HEK293T (cell line): ENCODE data around the gene CMKLR1.

Source experiments
- CTCF ChIA-PET: fragments of 350-600 bp; formaldehyde crosslinking; extraction: SDS; loops from one replicate; lab custom pipeline; 2021; ENCODE audit warnings: antibody characterized with exemption, inconsistent platforms; lab: Yijun Ruan, JAX
- POLR2A ChIA-PET: fragments of 350-600 bp; formaldehyde crosslinking; extraction: SDS; loops from one replicate; lab custom pipeline; 2020; ENCODE audit warnings: antibody characterized with exemption, inconsistent platforms; lab: Yijun Ruan, JAX
- DNase-seq: peaks from one replicate; pipeline ENCODE4 v3.0.0; 2012; ENCODE audit warnings: mixed read lengths; ENCODE audit errors: extremely low spot score
- ARNT ChIP-seq: fragments of 450-650 bp; IDR thresholded peaks from 2 replicates; pipeline ENCODE4 v1.6.1; 2017; ENCODE audit warnings: mild to moderate bottlenecking
- BHLHE40 ChIP-seq: fragments of 450-650 bp; IDR thresholded peaks from 2 replicates; pipeline ENCODE4 v1.6.1; 2016; ENCODE audit warnings: mild to moderate bottlenecking, moderate library complexity, borderline replicate concordance
- CTBP1 ChIP-seq: fragments of 450-650 bp; IDR thresholded peaks from 2 replicates; pipeline ENCODE4 v1.6.1; 2016; ENCODE audit warnings: borderline replicate concordance
- ELF4 ChIP-seq: fragments of 450-650 bp; IDR thresholded peaks from 2 replicates; pipeline ENCODE4 v1.6.1; 2017; ENCODE audit warnings: antibody characterized with exemption
- FOXA1 ChIP-seq: fragments of 450-650 bp; IDR thresholded peaks from 2 replicates; pipeline ENCODE4 v1.6.1; 2016; ENCODE audit warnings: mild to moderate bottlenecking
- FOXK2 ChIP-seq: fragments of 450-650 bp; IDR thresholded peaks from 2 replicates; pipeline ENCODE4 v1.6.1; 2016; ENCODE audit warnings: mild to moderate bottlenecking
- FOXM1 ChIP-seq: fragments of 450-650 bp; IDR thresholded peaks from 2 replicates; pipeline ENCODE4 v1.6.1; 2017; ENCODE audit warnings: mild to moderate bottlenecking, borderline replicate concordance
- HDGF ChIP-seq: fragments of 450-650 bp; IDR thresholded peaks from 2 replicates; pipeline ENCODE4 v1.6.1; 2017; ENCODE audit warnings: antibody characterized with exemption, borderline replicate concordance
- L3MBTL2 ChIP-seq: fragments of 450-650 bp; conservative IDR thresholded peaks from 2 replicates; pipeline ENCODE4 v1.6.1; 2016; ENCODE audit warnings: mild to moderate bottlenecking
- LEF1 ChIP-seq: fragments of 450-650 bp; IDR thresholded peaks from 2 replicates; pipeline ENCODE4 v1.6.1; 2017; ENCODE audit warnings: mild to moderate bottlenecking, borderline replicate concordance
- NFRKB ChIP-seq: fragments of 450-650 bp; IDR thresholded peaks from 2 replicates; pipeline ENCODE4 v1.6.1; 2016; ENCODE audit warnings: mild to moderate bottlenecking, moderate library complexity
- SP1 ChIP-seq: fragments of 450-650 bp; IDR thresholded peaks from 2 replicates; pipeline ENCODE4 v1.6.1; 2017
- SUZ12 ChIP-seq: fragments of 450-650 bp; IDR thresholded peaks from 2 replicates; pipeline ENCODE4 v1.6.1; 2016; ENCODE audit warnings: mild to moderate bottlenecking
- TARDBP ChIP-seq: fragments of 450-650 bp; IDR thresholded peaks from 2 replicates; pipeline ENCODE4 v1.6.1; 2016
- ZNF384 ChIP-seq: fragments of 450-650 bp; IDR thresholded peaks from 2 replicates; pipeline ENCODE4 v1.6.1; 2016
- TF ChIP-seq, protein P1 (sequence below): fragments of 450-650 bp; IDR thresholded peaks from 2 replicates; pipeline ENCODE4 v1.6.1; 2016

Gene CMKLR1

DNA sequence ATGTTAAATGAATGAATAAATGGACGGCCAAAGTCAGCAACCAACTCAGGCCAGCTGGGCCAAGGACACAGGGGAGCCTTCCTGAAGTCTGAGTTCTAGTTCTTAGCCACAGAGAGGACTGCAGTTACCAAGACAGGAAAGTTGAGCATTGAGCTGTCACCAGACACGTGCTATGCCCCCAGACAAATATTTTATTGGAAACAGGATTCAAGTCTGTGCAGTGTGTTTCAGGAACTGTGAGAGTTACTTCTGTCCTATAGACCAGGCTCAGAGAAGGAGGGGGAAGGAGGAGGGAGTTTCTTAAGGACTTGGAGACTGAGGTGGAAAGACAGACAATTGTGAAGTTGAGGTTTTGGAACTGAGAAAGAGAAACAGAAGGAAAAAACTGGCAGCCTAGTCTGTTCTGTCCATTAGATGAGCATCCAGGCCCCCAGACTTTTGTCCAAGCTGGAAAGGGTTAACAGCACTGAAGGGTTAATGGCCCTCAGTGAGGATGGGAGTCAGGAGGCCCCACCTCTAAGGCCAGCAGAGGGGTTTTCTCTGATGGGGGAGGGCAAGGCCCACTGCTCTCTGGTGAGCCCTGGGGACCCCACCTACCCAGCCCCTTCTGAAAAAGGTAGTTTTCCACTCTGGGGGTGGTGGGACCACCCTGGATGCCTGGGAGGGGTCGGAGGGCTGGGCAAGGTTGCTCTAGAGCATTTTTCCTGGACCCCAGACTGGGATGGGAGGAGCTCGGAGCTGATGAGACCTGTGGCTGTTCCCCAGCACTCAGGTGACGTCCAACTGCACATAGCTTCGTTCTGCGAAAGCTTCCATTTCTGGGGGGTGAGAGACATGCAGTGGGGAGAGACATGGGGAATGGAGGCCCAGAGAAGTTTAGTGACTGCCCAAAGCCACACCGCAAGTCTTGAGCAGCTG, 6.9 kb upstream of the CMKLR1 start:
- DNase-seq: no peak
- ChIA-PET POLR2A (no interaction called here), CTCF (no interaction called here)
- TF ChIP-seq L3MBTL2 (no peak), HDGF (no peak), FOXA1 (no peak), TARDBP (no peak), SUZ12 (no peak), BHLHE40 (no peak), NFRKB (no peak), FOXK2 (no peak), FOXM1 (no peak), ARNT (no peak), SP1 (no peak), ELF4 (no peak), ZNF384 (no peak), LEF1 (no peak), CTBP1 (no peak)
- TF ChIP-seq, protein P1, sequence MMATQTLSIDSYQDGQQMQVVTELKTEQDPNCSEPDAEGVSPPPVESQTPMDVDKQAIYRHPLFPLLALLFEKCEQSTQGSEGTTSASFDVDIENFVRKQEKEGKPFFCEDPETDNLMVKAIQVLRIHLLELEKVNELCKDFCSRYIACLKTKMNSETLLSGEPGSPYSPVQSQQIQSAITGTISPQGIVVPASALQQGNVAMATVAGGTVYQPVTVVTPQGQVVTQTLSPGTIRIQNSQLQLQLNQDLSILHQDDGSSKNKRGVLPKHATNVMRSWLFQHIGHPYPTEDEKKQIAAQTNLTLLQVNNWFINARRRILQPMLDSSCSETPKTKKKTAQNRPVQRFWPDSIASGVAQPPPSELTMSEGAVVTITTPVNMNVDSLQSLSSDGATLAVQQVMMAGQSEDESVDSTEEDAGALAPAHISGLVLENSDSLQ: no peak

DNA sequence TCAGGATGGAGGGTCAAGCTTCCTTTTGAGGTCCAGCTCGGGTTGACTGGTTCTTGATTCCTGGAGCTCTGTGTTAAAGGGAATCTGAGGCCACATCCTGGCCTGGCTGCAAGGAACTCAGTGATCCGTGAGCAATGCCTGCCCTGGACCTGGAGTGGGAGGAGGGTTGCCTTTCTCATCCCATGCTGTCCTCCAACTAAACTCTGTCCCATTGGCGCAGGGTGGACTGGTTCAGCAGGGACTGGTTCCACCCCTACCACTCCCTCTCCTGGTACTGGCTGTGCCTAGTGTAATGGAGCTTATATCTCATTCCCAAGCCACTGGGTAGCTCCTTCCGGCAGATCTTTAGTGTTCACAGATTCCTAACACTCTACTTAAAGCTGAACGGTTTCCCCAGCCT, 3.9 kb upstream of the CMKLR1 start:
- CTCF ChIA-PET: interaction anchor here (1.2 kb wide), 1 partner anchor 112 kb away, joined by 3 read pairs; no protein-coding TSS in a partner anchor

DNA sequence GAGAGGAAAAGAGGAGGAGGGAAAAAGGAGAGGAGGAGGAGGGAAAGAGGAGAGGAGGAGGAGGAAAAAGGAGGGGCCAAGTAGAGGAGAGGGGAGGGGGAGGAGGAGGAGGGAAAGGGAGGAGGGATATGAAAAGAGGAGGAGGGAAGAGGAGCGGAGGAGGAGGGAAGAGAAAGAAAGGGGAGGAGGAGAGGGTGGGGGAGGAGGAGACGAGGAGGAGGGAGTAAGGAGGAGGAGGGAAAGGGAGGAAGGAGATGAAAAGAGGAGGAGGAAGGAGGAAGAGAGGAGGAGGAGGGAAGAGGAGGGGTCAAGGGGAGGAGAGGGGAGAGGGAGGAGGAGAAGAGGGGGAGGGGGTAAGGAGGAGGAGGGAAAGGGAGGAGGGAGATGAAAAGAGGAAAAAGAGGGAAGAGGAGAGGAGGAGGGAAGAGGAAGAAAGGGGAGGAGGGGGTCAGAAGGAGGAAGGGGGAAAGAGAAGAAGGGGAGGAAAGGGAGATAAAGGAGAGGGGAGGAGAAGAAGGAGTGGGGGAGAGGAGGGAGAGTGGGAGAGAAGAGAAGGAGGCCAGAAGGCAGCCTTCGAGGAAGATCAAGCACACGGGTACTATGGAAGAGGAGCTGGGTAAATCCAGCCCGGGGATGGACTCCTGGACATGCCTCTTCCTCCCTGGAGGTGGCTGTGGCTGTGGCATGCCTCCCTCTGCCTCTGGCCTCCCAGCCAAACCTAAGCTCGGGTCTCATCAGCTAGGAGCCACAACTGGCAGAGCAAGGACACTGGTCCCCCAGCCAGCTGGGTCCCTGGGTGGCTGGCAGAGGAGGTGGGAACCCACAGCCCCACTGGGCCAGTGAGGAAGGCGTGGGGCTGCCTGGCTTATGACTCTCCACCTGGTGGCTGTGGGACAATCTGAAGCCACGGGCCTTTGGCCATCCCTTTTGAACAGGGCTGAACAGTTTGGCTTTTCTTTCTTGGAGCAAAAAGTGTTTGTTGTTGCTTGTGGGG, 3.0 kb upstream of the CMKLR1 start:
- TF ChIP-seq ELF4 (no peak), HDGF (no peak), FOXK2 (no peak)
- TF ChIP-seq, protein P1: no peak
- ChIA-PET POLR2A (no interaction called here), CTCF (interaction anchor here (1.2 kb wide), 1 partner anchor 112 kb away, joined by 3 read pairs; no protein-coding TSS in a partner anchor)
- no peak for DNase-seq

More for the DNA sequence above, 3.9 kb upstream of the CMKLR1 start:
- TF ChIP-seq SP1 (no peak), FOXA1 (no peak), HDGF (no peak), SUZ12 (no peak), FOXM1 (no peak)
- TF ChIP-seq, protein P1: no peak
- no peak for DNase-seq
- POLR2A ChIA-PET: no interaction called here

DNA sequence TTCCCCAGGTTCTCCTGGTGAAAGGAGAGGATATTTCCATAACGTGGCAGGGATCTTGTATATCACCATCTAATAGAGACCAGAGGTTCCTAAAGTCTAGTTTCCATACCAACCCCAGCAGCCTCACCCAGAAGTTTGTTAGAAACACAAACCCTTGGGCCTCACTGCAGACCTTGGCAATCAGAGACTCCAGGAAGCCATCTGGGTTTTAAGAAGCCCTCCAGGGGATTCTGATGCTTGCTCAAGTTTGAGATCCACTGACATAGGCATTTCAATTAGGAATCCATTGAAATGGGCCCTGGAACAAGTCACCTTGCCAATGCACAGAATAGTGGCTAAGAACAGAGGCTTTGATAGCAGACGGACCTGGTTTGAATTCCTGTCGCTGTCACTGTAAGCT, 2.2 kb upstream of the CMKLR1 start:
- no peak for TF ChIP-seq ARNT
- no peak for TF ChIP-seq SUZ12
- no peak for TF ChIP-seq ZNF384
- TF ChIP-seq BHLHE40: no peak
- no peak for TF ChIP-seq ELF4
- no peak for TF ChIP-seq CTBP1
- TF ChIP-seq FOXA1: no peak
- TF ChIP-seq HDGF: no peak
- TF ChIP-seq SP1: no peak
- no peak for TF ChIP-seq FOXK2
- no peak for TF ChIP-seq LEF1
- TF ChIP-seq NFRKB: no peak
- TF ChIP-seq FOXM1: no peak
- no peak for TF ChIP-seq L3MBTL2
- TF ChIP-seq, protein P1: no peak
- no peak for TF ChIP-seq TARDBP
- ChIA-PET CTCF (no interaction called here), POLR2A (no interaction called here)
- DNase-seq: no peak

DNA sequence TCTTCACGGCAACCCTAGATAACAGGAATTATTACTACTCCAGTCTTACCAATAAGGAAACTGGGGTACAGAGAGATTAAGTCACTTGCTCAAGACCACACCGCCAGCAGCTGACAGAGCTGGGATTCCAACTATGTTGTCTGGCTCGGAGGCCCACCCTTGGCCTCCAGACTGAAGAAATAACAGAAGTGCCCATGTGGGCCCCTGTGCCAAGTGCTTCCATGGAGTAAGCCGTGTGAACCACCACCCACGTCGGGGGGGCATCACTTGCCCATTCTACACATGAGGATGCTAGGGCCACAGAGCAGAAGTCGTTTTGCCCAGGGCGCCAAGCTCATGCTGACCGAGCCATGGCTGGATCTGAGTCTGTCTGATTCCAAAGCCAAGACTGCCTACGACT, 926 bp upstream of the CMKLR1 start:
- ChIA-PET POLR2A (no interaction called here), CTCF (no interaction called here)
- DNase-seq: no peak
- no peak for TF ChIP-seq NFRKB
